ENCODE data around the gene SOX9.
"Not testable (repeated sequence)": the region's sequence is repeated elsewhere in the genome, so short reads cannot be mapped to it uniquely, and the experiment has no call there.

Gene SOX9

GRCh38 chr17:72126575-72127486 is 6.0 kb downstream of the SOX9 start:
- DNase-seq, result no peak

- no peak for DNase-seq
Observed at GRCh38 chr17:72128039-72128438, 7.2 kb downstream of the SOX9 start.

- no peak for DNase-seq
Observed at GRCh38 chr17:72134608-72135394, 14.0 kb downstream of the SOX9 start.

GRCh38 chr17:72135546-72136325 is 14.9 kb downstream of the SOX9 start:
- DNase-seq, result no peak

- no peak for DNase-seq
Observed at GRCh38 chr17:72136692-72137091, 15.9 kb downstream of the SOX9 start.

- no peak for DNase-seq
Observed at GRCh38 chr17:72137161-72137560, 16.3 kb downstream of the SOX9 start.

GRCh38 chr17:72139212-72139611 is 18.4 kb downstream of the SOX9 start:
- no peak for DNase-seq

GRCh38 chr17:72141336-72141735 is 20.5 kb downstream of the SOX9 start:
- no peak for DNase-seq

GRCh38 chr17:72142097-72142496 is 21.3 kb downstream of the SOX9 start:
- DNase-seq, result not testable (repeated sequence)

- no peak for DNase-seq
Observed at GRCh38 chr17:72142614-72143013, 21.8 kb downstream of the SOX9 start.

- DNase-seq, result no peak
Observed at GRCh38 chr17:72143245-72143644, 22.4 kb downstream of the SOX9 start.

- no peak for DNase-seq
Observed at GRCh38 chr17:72144101-72144500, 23.3 kb downstream of the SOX9 start.

GRCh38 chr17:72145562-72145961 is 24.7 kb downstream of the SOX9 start:
- no peak for DNase-seq

GRCh38 chr17:72145962-72146361 is 25.1 kb downstream of the SOX9 start:
- no peak for DNase-seq

GRCh38 chr17:72146371-72146770 is 25.6 kb downstream of the SOX9 start:
- no peak for DNase-seq

GRCh38 chr17:72150632-72151460 is 30.0 kb downstream of the SOX9 start:
- DNase-seq, result no peak

- no peak for DNase-seq
Observed at GRCh38 chr17:72151565-72152386, 31.0 kb downstream of the SOX9 start.

GRCh38 chr17:72152387-72152929 is 31.6 kb downstream of the SOX9 start:
- DNase-seq, result no peak

- DNase-seq, result no peak
Observed at GRCh38 chr17:72158895-72159885, 38.4 kb downstream of the SOX9 start.

GRCh38 chr17:72162569-72162968 is 41.7 kb downstream of the SOX9 start:
- DNase-seq, result no peak

Measured in CD4-positive, alpha-beta T cell treated with Interleukin-17A for 4 hours (primary cell).